ENCODE measurements around the gene IDI2.

DNA sequence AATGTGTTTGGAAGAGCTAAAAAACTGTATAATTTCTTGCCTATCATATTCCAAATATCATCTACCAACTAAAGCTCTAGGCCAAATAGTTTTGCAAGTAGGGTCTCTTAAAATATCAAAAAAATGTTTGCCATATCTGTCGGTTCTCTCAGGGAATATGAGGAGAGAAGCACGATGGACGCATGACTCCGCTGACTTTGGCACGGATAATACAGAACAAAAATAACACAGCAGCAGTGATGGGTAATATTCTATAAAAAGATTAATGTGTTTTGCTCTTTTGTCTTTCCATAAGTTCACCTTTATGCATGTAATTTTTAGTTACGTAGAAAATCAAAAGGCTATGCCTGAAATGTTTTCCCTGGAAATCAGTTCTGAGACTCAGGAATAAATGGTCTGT, 919 bp upstream of the IDI2 start:
- peak in 1 of 2 donors; percentile 40 for TF ChIP-seq POLR2A (IDR thresholded peaks at IDR 0.05)
- TF ChIP-seq, protein P1, sequence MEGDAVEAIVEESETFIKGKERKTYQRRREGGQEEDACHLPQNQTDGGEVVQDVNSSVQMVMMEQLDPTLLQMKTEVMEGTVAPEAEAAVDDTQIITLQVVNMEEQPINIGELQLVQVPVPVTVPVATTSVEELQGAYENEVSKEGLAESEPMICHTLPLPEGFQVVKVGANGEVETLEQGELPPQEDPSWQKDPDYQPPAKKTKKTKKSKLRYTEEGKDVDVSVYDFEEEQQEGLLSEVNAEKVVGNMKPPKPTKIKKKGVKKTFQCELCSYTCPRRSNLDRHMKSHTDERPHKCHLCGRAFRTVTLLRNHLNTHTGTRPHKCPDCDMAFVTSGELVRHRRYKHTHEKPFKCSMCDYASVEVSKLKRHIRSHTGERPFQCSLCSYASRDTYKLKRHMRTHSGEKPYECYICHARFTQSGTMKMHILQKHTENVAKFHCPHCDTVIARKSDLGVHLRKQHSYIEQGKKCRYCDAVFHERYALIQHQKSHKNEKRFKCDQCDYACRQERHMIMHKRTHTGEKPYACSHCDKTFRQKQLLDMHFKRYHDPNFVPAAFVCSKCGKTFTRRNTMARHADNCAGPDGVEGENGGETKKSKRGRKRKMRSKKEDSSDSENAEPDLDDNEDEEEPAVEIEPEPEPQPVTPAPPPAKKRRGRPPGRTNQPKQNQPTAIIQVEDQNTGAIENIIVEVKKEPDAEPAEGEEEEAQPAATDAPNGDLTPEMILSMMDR (IDR thresholded peaks at IDR 0.05 in 4 of 5, conservative IDR thresholded peaks at IDR 0.05 in 1 of 5) = no peak
